Measurements from ENCODE around the gene PTER. TPM values are rescaled to one million over a fixed set of nuclear protein-coding genes. Genes with fewer than 3 reads are reported as not detected.

The PTER gene
- total and polyA plus RNA-seq, 7 donors, result 5.4 to 10.6 (median 6.8) TPM

GRCh38 chr10:16497911-16498310 is 61.1 kb downstream of the PTER start:
- 95 to 97% (median 96%) methylated on average over 4 of the region's 4 CpGs for WGBS, 3 donors
- no peak for ATAC-seq
- intact Hi-C loops (cut with DNase I), result no loop called here

GRCh38 chr10:16505161-16505560 is 68.4 kb downstream of the PTER start:
- no peak overlapping the region for H3K4me3 ChIP-seq
- WGBS, 3 donors, result 88 to 98% (median 88%) methylated on average over 1 of the region's 1 CpG
- ATAC-seq (no peak), DNase-seq (no peak)
- H3K27me3 ChIP-seq (ENCODE audit: insufficient read depth in 3 of 3, low read length in 2 of 3), result no peaks in the 10 kb centered on the region
- no peak for TF ChIP-seq CTCF (IDR thresholded peaks at IDR 0.05)
- no peak overlapping the region for H3K27ac ChIP-seq
- intact Hi-C loops (cut with DNase I), result no loop called here
- H3K4me1 ChIP-seq, result no peaks in the 10 kb centered on the region
- peaks cover 6 to 7% of the 10 kb centered on the region in 2 donors for H3K36me3 ChIP-seq (ENCODE audit: insufficient read depth in 1 of 2, low read depth in 1 of 2)
- H3K9me3 ChIP-seq, result no peaks in the 10 kb centered on the region

More at GRCh38 chr10:16497911-16498310, 61.1 kb downstream of the PTER start:
- H3K4me3 ChIP-seq, result no peak overlapping the region
- TF ChIP-seq CTCF (IDR thresholded peaks at IDR 0.05), result no peak
- no peaks in the 10 kb centered on the region for H3K4me1 ChIP-seq
- no peaks in the 10 kb centered on the region for H3K27me3 ChIP-seq (ENCODE audit: insufficient read depth in 3 of 3, low read length in 2 of 3)
- H3K27ac ChIP-seq, result no peak overlapping the region
- H3K36me3 ChIP-seq (ENCODE audit: insufficient read depth in 1 of 2, low read depth in 1 of 2), result no peaks in the 10 kb centered on the region
- no peaks in the 10 kb centered on the region for H3K9me3 ChIP-seq
- no peak for DNase-seq

GRCh38 chr10:16509996-16510395 is 73.2 kb downstream of the PTER start:
- intact Hi-C loops (cut with DNase I), result no loop called here
- Histone ChIP-seq H3K36me3 (ENCODE audit: insufficient read depth in 1 of 2, low read depth in 1 of 2) (peaks cover 6 to 21% of the 10 kb centered on the region in 2 donors), H3K4me3 (no peak overlapping the region), H3K9me3 (no peaks in the 10 kb centered on the region), H3K27me3 (ENCODE audit: insufficient read depth in 3 of 3, low read length in 2 of 3) (no peaks in the 10 kb centered on the region), H3K27ac (no peak overlapping the region), H3K4me1 (no peaks in the 10 kb centered on the region)
- no peak for DNase-seq
- no peak for TF ChIP-seq CTCF (IDR thresholded peaks at IDR 0.05)
- no peak for ATAC-seq
- 73 to 76% (median 76%) methylated on average over 5 of the region's 5 CpGs for WGBS, 3 donors

- Histone ChIP-seq H3K27me3 (ENCODE audit: insufficient read depth in 3 of 3, low read length in 2 of 3) (no peaks in the 10 kb centered on the region), H3K9me3 (no peaks in the 10 kb centered on the region), H3K4me3 (no peak overlapping the region), H3K36me3 (ENCODE audit: insufficient read depth in 1 of 2, low read depth in 1 of 2) (peaks cover 6 to 15% of the 10 kb centered on the region in 2 donors), H3K4me1 (no peaks in the 10 kb centered on the region), H3K27ac (no peak overlapping the region)
- no peak for TF ChIP-seq CTCF (IDR thresholded peaks at IDR 0.05)
- intact Hi-C loops (cut with DNase I), result no loop called here
- ATAC-seq, result no peak
- 87 to 91% (median 88%) methylated on average over 9 of the region's 9 CpGs for WGBS, 3 donors
- DNase-seq, result no peak
Measured at GRCh38 chr10:16510843-16511242, 74.0 kb downstream of the PTER start.

- TF ChIP-seq CTCF (IDR thresholded peaks at IDR 0.05), result peak; percentile 11
- ATAC-seq, result no peak
- peaks cover 2% of the 10 kb centered on the region for H3K4me1 ChIP-seq
- peaks cover 0 to 29% (median 13%) of the 10 kb centered on the region in 3 donors for H3K27me3 ChIP-seq (ENCODE audit: insufficient read depth in 3 of 3, low read length in 2 of 3)
- H3K4me3 ChIP-seq, result no peak overlapping the region
- no peaks in the 10 kb centered on the region for H3K9me3 ChIP-seq
- intact Hi-C loops (cut with DNase I), result no loop called here
- no peak overlapping the region for H3K27ac ChIP-seq
- WGBS, 3 donors, result 69 to 93% (median 83%) methylated on average over 4 of the region's 4 CpGs
- H3K36me3 ChIP-seq (ENCODE audit: insufficient read depth in 1 of 2, low read depth in 1 of 2), result no peaks in the 10 kb centered on the region
- DNase-seq, result no peak
Measured at GRCh38 chr10:16518822-16519221, 82.0 kb downstream of the PTER start.
